HL-60 (cell line): ENCODE results near the gene ITGAD.

ENCODE experiments used
- GABPA ChIP-seq: IDR thresholded peaks from 2 replicates; pipeline ENCODE4 v1.6.1; 2012; ENCODE audit warnings: low read depth
- POLR2AphosphoS5 ChIP-seq: IDR thresholded peaks from 2 replicates; pipeline ENCODE4 v1.6.1; 2012; ENCODE audit warnings: low read depth
- SPI1 ChIP-seq: IDR thresholded peaks from 2 replicates; pipeline ENCODE4 v1.6.1; 2012; ENCODE audit warnings: low read depth, mild to moderate bottlenecking, borderline replicate concordance
- TF ChIP-seq, protein P1 (sequence below): IDR thresholded peaks from one replicate; pipeline ENCODE4 v1.5.1; 2011; ENCODE audit warnings: low read length, control low read depth, inconsistent platforms; ENCODE audit not compliant: insufficient read depth
- TF ChIP-seq, protein P2 (sequence below): IDR thresholded peaks from 2 replicates; pipeline ENCODE4 v1.6.1; 2012; ENCODE audit warnings: low read depth; ENCODE audit not compliant: insufficient replicate concordance

- TF ChIP-seq, protein P1, sequence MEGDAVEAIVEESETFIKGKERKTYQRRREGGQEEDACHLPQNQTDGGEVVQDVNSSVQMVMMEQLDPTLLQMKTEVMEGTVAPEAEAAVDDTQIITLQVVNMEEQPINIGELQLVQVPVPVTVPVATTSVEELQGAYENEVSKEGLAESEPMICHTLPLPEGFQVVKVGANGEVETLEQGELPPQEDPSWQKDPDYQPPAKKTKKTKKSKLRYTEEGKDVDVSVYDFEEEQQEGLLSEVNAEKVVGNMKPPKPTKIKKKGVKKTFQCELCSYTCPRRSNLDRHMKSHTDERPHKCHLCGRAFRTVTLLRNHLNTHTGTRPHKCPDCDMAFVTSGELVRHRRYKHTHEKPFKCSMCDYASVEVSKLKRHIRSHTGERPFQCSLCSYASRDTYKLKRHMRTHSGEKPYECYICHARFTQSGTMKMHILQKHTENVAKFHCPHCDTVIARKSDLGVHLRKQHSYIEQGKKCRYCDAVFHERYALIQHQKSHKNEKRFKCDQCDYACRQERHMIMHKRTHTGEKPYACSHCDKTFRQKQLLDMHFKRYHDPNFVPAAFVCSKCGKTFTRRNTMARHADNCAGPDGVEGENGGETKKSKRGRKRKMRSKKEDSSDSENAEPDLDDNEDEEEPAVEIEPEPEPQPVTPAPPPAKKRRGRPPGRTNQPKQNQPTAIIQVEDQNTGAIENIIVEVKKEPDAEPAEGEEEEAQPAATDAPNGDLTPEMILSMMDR: no peak
- TF ChIP-seq POLR2AphosphoS5 (no peak), GABPA (no peak), SPI1 (no peak)
- TF ChIP-seq, protein P2, sequence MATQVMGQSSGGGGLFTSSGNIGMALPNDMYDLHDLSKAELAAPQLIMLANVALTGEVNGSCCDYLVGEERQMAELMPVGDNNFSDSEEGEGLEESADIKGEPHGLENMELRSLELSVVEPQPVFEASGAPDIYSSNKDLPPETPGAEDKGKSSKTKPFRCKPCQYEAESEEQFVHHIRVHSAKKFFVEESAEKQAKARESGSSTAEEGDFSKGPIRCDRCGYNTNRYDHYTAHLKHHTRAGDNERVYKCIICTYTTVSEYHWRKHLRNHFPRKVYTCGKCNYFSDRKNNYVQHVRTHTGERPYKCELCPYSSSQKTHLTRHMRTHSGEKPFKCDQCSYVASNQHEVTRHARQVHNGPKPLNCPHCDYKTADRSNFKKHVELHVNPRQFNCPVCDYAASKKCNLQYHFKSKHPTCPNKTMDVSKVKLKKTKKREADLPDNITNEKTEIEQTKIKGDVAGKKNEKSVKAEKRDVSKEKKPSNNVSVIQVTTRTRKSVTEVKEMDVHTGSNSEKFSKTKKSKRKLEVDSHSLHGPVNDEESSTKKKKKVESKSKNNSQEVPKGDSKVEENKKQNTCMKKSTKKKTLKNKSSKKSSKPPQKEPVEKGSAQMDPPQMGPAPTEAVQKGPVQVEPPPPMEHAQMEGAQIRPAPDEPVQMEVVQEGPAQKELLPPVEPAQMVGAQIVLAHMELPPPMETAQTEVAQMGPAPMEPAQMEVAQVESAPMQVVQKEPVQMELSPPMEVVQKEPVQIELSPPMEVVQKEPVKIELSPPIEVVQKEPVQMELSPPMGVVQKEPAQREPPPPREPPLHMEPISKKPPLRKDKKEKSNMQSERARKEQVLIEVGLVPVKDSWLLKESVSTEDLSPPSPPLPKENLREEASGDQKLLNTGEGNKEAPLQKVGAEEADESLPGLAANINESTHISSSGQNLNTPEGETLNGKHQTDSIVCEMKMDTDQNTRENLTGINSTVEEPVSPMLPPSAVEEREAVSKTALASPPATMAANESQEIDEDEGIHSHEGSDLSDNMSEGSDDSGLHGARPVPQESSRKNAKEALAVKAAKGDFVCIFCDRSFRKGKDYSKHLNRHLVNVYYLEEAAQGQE: peak; percentile 70
Measured at GRCh38 chr16:31456988-31457360, 63.8 kb downstream of the ITGAD start.
